A549 (cell line): ENCODE data around the gene AHCYL2.
"Not testable (repeated sequence)": the region's sequence is repeated elsewhere in the genome, so short reads cannot be mapped to it uniquely, and the experiment has no call there.

Experiments used
- CHD2 ChIP-seq: fragments of 150-350 bp; IDR thresholded peaks from 2 replicates; pipeline ENCODE4 v1.6.1; 2014; ENCODE audit warnings: low read length; ENCODE audit not compliant: partially characterized antibody
- CHD4 ChIP-seq: fragments of 200-600 bp; sonication (generic); IDR thresholded peaks from 2 replicates; pipeline ENCODE4 v1.6.1; 2016; ENCODE audit warnings: antibody characterized with exemption, mild to moderate bottlenecking, borderline replicate concordance
- EP300 ChIP-seq, 2 experiments: fragments of >200 bp; sonication (Bioruptor Twin); formaldehyde crosslinking; IDR thresholded peaks; 2 replicates in 1 of 2; 3 replicates in 1 of 2; pipeline ENCODE4 v1.6.1; 2016 to 2017
- RFX5 ChIP-seq: fragments of 450-650 bp; IDR thresholded peaks from 2 replicates; pipeline ENCODE4 v1.7.1; 2014; ENCODE audit warnings: antibody characterized with exemption, mild to moderate bottlenecking, moderate library complexity
- ZSCAN20 ChIP-seq: fragments of 250-450 bp; sonication (Bioruptor Pico); IDR thresholded peaks from 2 replicates; pipeline ENCODE4 v1.8.0; 2022; ENCODE audit warnings: mild to moderate bottlenecking, moderate library complexity

DNA sequence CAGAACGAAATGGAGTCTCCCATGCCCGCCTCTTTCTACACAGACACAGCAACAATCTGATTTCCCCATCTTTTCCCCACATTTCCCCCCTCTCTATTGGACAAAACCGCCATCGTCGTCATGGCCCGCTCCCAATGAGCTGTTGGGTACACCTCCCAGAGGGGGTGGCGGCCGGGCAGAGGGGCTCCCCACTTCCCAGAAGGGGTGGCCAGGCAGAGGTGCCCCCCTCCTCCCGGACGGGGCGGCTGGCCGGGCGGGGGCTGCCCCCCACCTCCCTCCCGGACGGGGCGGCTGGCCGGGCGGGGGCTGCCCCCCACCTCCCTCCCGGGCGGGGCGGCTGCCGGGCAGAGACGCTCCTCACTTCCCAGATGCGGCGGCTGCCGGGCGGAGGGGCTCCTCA lies 251.1 kb downstream of the AHCYL2 start:
- not testable (repeated sequence) for TF ChIP-seq ZSCAN20; CHD4; CHD2; EP300 (IDR thresholded peaks at IDR 0.05); RFX5
